ENCODE measurements around the gene NINJ1.

Gene NINJ1

DNA sequence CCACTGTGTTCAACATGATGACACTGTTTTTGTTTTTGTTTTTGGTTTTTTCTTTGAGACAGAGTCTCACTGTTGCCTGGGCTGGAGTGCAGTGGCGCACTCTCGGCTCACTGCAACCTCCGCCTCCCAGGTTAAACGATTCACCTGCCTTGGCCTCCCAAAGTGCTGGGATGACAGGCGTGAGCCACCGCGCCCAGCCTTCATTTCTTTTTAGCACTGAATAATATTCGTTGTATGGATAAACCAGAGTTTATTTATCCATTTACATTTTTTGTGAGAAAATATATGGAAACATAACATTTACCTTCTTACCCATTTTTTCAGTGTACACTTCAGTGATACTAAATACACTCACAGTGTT is 33.8 kb downstream of the NINJ1 start:
- DNase-seq (ENCODE audit: low spot score), result no peak

DNA sequence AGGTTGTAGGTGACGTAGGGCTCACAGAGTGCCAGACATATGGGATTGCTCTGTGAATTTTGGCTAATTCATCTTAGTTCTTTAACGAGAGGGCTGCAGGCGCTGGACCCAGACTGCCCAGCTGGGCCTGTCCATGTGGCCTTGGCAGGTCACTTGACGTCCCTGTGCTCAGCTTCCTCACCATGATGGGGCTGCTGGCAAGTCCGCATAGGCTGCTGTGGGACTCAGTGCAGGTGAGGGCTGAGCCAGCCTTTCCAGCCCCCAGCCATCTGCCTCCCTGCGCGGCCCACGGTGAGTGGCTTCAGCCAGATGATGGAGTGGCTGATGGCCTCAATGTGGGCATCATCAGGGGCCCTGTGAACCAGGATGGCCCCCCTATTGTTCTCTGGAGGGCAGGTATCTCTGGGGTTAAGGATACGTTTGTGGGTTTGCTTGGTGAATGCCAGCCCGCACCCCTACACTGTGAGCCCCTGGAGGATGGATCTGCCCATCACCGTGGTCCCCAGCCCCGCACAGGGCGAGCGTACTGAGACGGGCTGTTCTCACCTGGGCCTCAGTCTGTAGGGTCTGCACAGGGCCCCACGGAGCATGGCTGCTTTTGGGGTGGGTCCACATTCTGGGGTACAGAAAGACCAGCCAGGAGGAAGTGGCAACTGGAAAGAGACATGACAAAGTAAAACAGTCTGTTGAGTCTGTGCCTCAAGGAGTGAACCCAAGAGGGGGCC is 34.3 kb downstream of the NINJ1 start:
- no peak for DNase-seq (ENCODE audit: low spot score)

DNA sequence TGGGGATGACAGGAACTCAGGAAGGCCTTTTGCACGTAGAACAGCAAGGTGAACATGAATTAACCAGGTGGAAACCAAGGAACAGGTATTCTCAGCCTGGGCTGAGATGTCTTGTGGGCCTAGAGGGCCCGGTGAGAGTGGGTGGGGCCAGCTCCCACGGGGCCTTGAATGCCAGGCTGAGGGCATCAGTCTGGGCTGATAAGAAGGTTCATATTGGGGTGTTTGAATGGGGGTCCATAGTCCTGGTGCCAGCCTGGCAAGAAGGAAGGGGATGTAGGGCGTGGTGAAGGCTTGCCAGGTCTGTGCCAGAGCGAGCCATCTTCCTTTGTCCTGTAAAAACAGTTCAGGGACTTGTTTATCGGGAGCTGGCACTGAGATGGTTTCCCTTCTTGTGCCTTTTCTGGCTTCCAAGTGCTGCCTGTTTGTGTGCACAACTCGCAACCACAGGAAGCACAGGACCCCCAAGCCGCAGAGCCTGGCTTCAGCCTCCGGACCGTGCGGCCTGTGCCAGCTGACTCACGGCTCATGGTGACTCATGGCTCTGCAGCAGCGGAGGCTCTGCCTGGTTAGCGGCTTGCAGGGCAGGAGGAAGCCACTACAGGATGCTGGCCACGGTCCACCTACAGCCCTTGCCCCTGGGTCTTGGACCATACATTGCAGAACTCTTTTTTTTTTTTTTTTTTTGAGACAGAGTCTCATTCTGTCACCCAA is 35.7 kb downstream of the NINJ1 start:
- peak; percentile 63 for DNase-seq (ENCODE audit: low spot score)

DNA sequence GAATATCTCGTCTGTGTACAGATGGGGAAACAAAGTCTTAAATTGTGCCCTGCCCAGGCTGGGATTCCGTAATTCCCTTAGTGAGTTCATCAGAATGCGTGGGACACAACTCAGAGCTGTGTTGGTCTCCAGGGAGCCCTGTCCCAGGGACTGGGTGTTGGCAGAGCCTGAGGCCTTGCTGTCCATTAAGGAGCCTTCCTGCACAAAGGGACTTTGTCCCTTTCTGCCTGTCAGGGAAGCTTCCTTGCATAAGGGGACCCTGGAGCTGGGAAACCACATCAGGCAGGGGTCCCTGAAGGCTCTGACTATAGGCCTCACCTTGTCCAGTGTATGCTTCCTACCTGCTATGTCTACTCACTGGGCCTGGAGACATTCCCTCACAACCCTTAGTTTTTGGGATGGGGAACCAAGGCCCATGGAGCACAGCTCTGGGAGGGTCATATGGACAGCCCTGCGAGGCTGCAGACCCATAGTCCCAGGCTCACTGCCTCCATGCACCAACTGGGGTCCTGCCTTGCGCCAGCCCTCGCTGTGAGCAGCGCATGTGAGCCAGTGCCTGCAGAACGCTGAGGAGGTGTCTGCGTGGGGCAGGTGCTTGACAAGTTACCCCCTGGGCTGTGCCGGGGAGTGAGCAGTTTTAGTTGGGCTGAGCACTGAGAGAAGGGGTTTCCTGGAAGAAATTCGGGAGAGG is 36.4 kb downstream of the NINJ1 start:
- DNase-seq (ENCODE audit: low spot score), result peak; percentile 59

DNA sequence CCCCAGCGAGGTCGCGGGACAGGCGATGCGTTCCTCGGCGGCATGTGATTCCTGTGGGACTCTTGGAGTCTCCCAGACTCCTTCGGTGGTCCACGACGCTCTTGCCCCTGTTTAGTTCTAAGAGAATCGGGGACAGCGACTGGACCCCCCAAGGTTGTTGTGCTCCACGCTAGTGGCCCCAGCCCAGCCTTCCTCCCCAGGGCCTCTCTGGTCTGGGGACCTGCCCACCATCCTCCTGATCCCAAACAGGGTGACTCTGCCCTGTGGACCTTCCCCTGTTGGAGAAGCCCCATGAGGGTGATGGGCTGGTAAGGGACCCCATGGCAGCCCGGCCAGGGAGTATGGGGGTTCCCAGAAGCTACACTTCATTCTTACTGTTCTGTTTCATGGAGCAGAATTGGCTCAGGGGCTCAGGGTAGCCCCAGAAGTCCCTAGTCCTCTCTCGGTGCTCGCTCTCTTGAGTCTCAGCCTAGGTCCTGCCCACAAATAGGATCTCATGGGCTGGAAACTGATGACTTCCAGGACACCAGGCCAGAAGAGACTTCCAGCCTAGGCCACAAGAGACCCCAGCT is 37.2 kb downstream of the NINJ1 start:
- no peak for DNase-seq (ENCODE audit: low spot score)

DNA sequence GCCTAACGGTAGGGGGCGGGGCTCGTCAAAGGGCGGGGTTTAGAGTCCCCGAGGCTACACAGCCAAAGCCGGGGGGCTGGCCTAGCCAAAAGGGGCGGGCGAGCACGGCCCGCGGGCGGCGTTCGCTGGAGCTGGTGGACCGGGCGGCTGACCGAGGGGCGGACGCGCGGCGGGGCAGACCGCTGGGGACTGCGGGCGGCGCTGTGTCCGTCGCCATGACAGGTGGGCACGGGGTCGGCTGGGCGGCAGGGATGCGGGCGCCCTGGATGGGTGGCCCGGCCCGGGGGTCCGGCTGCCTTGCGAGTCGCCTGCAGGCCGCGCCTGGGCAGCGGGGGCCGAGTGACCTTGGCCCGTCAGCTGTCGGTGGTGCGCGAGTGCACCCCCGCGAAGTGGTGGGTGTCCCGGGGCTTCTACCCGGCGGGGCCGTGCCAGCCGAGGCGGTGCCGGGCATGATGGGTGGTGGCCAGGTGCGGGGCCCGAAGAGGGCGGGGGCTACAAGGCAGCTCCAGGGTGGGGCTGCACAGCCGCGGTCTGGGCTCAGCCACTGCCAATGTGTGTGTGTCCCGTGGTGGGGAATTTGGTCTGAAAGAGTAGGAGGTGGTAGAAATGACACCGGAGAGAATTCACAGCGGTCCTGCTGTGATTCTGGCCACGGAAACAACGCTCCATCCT is 37.8 kb downstream of the NINJ1 start, which contains the start of gene CARD19:
TSS of gene CARD19 (plus strand) at position 87 of the 672 bp plus-strand sequence. CDS start at position 216, 129 bp downstream.
- peak; percentile 28 for DNase-seq (ENCODE audit: low spot score)

DNA sequence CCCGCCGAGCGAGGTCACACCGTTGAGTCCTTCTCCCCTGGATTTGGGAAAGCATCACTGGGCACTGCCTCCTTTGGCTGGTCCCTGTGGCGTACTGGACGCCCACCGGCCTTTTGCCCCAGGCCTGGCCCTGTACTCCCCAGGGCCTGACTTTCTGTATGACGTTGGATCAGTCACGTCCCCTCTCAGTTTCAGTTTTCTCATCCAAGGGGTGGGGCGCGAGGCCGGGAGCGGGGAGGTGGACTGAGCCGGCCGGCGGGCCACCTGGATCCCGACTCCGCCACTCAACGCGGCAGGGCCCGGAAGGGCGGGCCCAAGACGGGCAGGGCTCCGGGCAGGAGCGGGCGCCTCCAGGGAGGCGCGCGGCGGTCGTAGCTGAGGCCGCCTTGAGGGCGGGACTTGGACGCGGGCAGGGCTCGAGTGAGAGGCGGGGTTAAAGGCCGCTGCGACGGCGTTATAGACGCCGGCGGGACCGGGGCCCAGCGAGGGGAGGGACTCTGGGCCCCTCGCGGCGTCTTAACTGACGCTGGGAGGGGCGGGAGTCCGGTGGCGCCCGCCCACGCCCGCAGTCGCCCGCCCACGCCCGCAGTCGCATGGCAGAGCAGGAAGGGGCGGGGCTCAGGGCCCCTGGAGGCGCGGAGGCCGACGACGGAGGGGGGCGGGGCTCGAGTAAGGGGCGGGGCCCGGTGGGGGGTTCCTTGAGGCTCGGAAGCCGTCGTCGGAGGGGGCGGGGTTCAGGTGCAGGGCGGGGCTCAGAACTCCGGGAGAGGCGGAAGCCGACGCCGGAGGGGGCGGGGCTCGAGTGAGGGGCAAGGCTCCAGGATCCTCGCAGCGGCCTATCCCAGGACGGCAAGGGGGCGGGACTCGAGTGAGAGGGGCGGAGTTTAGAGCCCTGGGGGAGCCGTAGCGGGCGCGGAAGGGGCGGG is 38.6 kb downstream of the NINJ1 start:
- peak; percentile 100 for DNase-seq (ENCODE audit: low spot score)

DNA sequence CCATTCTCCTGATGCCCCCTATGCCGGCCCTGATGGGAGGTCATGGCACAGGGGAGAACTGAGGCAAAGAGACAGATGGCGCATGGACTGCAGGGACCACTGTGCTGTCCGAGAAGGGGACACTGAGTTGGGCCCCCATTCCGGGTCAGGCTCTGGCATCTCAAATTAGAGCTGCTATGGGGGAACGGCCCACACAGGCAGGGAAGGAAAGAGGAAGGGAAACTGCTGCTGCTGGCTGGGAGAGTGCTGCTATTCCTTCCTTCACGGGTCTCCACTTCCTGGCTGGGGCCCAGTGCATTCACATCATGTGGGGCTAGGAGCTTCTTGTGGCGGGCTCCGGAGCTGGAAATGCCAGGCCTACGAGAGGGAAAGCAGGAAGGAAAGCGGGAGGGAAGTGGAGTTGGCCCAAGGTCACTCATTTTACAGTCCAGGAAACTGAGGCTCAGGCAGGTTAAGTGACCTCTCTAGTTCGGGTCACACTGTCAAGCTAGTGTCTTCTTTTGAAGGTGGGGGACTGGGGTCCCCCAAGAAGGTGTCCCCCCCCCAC is 39.3 kb downstream of the NINJ1 start:
- DNase-seq (ENCODE audit: low spot score), result peak; percentile 62

DNA sequence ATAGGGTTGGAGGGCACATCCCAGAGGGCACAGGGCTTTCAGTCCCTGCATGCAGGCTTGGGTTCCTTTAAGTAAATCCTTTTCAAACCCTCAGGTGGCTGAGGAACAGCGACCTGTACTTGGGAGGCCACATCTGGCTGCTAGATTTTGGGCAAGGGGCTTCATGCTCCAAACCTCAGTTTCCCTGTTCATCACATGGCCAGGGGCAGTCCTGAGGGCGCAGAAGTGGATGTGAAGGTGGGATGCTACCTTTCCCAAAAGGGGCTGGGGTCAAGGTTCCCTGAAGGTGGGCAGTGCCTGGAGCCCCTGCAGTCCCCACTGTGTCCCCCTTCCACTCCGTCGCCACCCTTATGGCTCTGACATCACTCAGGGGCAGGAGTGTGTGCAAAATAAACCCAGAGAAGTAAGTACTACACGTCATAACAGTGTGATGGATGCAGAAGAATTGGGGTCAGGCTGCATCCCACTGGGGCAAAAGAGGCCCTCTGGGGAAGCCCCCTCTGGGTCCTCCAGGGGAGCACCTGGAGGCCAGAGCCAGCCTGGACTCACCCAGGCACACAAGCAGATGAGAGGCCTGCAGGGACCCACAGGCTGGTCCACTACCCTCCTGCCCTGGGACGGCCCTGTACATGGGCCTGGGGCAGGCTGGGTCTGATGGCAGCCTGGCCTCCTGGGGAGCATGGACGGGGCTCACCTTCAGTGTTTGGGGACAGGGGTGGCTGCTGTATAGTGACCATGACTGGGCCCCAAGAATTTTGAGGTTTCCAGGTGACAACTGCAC is 40.0 kb downstream of the NINJ1 start:
- no peak for DNase-seq (ENCODE audit: low spot score)

DNA sequence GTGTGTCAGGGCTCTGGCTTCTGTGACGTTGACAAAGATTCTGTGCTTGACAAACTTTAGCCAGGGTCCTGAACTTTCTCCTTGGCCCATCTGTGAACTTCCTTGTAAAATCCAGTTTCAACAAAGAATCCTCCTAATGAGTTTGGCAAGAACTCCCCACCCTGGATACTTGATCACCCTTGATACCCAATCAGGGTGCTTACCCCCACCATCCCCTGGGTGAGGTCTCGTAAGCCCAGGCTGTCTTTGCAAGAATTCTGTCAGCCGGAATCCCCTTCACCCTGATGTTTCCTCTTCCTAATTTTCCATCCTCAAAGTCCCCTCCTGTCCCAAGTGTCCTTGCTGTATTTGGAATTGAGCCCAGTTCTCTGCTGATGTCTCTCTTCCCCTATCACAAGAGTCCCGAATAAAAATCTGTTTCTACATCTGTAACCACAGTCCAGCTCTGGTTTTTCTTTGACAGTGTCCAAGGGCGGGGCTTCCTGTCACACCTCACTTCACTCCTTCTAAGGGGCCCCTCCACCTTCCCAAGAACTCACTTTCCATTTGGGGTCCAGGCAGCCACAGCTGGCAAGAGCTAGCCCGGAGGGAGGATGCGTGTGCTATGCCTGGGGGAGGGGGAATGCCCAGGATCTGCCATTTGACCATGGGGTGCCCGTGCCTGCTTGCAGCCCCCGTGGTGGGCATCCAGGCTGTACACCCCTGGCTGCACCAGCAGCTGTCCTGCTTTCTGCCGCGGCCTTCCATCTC is 40.7 kb downstream of the NINJ1 start:
- DNase-seq (ENCODE audit: low spot score), result no peak

DNA sequence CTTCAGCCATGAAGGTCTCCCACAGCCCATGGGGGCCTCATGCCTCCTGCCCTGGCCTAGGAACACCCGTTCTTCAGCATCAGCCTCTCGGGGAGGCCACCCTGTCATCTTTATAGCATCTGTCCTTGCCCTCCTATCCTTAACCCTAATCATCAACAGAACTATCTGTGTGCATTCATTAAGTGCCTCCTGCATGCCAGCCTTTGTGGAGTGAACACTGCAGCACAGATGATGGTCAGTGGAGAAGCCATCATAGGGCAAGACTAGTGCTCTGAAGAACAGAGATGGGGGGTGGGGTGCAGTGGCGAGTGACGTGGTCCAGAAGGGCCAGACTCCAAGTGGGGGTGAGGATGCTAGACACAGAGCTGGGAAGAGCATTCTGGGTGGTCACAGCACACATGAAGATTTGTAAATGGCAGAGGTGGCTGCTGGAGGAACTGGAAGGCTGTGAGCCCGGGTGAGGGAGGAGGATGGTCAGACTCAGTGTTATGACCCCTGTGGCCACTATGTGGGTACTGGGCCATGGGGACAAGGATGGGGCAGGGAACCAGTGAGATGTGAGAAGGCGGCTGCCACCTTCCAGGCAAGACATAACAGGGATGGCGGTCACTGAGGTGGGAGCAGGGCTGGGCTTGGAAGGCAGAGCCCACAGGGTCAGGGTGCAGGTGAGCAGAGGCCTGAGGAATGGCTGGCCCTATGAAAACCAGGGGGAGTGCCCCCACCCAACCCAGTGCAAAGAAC is 41.6 kb downstream of the NINJ1 start:
- no peak for DNase-seq (ENCODE audit: low spot score)

DNA sequence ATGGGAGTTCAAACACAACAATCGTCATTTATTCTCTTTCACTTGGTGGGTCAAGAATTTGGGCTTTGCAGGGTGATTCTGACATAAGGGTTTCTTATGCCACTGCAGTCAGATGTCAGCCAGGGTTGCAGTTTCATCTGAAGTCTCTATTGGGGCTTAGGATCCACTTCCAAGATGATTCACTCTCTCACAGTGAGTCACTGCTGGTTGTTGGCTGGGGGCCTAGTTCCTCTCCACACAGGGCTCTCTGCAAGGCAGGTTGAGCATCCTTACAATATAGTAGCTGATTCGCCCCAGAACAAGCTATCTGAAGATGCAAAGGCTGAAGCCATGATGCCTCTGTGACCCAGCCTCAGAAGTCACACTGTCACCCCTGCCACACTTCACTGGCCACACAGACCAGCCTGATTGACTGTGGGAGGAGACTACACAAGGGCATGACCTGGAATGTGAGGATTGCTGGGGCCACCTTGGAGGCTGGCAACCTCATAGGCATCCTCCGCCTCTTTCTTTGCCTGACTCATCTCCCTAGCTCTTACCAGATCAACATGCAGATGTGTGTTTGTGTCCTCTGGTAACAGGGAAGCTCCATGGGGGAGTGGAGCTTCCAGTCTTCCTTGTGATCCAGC is 42.5 kb downstream of the NINJ1 start:
- DNase-seq (ENCODE audit: low spot score), result no peak

DNA sequence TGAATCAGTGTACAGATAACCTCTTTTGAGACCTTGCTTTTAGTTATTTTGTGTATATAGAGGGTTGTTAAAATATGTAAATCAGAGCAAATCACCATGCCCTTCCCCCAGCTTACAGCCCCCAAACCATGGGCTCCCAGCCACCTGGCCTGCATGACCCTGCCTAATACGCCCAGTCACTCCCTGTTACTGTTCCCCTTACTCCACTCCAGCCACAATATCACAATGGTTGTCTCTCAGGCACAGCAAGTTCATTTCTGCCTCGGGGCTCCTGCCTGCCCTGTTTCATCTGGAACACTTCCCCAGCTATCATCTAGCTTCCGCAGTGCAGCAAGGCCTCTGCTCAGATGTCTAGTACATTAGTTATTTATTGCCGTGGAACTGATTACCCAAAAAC is 43.0 kb downstream of the NINJ1 start:
- DNase-seq (ENCODE audit: low spot score), result no peak

DNA sequence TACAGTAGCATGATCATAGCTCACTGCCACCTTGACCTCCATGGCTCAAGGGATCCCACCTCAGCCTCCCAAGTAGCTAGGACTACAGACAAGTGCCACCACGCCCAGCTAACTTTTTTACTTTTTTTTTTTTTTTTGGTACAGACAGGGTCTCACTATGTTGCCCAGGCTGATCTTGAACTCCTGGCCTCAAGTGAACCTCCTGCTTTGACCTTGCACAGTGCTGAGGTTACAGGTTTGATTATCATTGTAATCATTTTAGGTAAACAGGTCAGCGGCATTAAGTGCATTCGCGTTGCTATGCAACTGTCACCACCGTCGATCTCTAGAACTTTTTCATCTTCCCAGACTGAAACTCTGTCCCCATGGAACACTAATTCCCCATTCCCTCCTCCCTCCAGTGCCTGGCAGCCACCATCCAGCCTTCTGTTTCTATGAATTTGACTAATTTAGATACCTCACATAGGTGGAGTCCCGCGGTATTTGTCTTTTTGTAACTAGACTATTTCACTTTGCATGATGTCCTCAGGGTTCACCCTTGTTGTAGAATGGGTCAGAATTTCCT is 43.9 kb downstream of the NINJ1 start:
- DNase-seq (ENCODE audit: low spot score), result no peak

DNA sequence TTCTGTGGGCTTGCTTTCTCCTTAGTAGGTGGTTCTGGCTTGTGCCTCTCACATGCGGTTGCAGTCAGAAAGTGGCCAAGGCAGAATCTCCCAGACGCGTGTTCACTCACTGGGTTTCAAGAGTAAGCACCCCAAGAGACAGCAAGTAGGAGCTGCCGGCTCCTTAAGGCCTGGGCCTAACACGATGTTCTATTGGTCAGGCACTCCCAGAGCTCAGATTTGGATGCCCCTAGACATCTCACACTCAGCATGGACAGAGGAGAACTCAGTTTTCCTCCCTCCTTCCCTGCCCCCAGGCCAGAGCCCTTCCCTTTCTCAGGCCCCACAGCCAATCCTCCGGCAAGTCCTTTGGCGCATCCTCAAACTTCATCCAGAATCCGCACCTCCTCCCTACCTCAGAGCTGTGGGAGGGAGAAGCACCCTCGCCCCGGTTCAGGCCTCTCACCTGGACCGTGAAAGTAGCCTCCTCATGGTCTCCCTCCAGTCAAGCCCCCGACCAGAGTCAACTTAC is 44.5 kb downstream of the NINJ1 start:
- DNase-seq (ENCODE audit: low spot score), result no peak

DNA sequence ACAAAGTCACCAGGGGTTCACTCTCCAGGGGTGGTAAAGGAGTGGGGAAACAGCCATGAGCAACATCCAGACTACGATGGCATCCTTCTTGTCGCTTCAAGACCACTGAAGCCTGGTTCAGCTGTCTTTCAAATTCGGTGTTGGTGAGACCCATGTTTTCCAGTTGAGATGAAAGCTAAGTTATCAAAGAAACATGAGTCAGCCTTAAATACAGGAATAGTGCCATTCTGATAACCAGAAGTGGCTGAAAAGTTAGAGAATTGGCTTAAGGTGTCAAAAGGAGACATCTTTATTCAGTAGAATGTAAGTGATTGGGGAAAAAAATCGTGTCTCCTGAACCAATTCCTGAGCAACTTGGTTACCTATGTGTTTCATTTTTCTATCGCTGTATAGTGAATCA is 45.0 kb downstream of the NINJ1 start:
- DNase-seq (ENCODE audit: low spot score), result no peak

DNA sequence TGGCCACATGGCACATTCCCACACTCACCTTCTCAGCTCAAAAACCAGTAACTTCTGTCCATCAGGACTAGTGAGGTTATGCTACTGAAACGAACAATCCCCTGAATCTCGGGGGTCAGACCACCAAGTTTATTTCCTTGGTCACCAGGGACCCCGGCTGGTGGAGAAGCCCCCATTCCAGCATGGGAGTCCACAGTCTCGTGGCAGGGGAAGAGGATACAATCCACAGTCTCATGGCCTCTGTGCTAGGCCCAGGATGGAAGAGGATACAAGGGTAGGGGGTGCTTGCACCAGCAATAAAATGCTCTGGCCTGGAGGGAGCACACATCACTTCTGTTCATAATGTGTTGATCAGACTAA is 45.4 kb downstream of the NINJ1 start:
- DNase-seq (ENCODE audit: low spot score), result no peak
